GM23338 (cell line): ENCODE data around the gene RCVRN. TPM values are rescaled to one million over a fixed set of nuclear protein-coding genes. Genes with fewer than 3 reads are reported as not detected.

Experiments used
- ATAC-seq: fragments of 200-7000 bp; cut with Tn5 transposase; 3 replicates; pipeline ENCODE4 v1.9.1; 2020
- DNase-seq: peaks from one replicate; pipeline ENCODE4 v3.0.0-alpha.2; 2015; ENCODE audit warnings: low spot score
- H2AFZ ChIP-seq: fragments of 200-600 bp; sonication (generic); 2 replicates; pipeline ENCODE4 v1.8.0; 2016; ENCODE audit warnings: antibody characterized with exemption, mild to moderate bottlenecking, moderate library complexity
- H3F3A ChIP-seq: fragments of 200-600 bp; sonication (generic); replicated peaks from 2 replicates; pipeline ENCODE4 v1.8.0; 2017; ENCODE audit warnings: antibody characterized with exemption, mixed run types, low read depth
- H3K27ac ChIP-seq: fragments of 200-600 bp; sonication (generic); 2 replicates; pipeline ENCODE4 v1.6.1; 2016; ENCODE audit warnings: low read depth
- H3K27me3 ChIP-seq: fragments of 200-600 bp; sonication (generic); 2 replicates; pipeline ENCODE4 v1.8.0; 2016; ENCODE audit warnings: mild to moderate bottlenecking, mixed run types, moderate library complexity; ENCODE audit not compliant: insufficient read depth
- H3K36me3 ChIP-seq: fragments of 200-600 bp; sonication (generic); 2 replicates; pipeline ENCODE4 v1.8.0; 2016; ENCODE audit warnings: mild to moderate bottlenecking; ENCODE audit not compliant: insufficient read depth
- H3K4me1 ChIP-seq: fragments of 200-600 bp; sonication (generic); 2 replicates; pipeline ENCODE4 v1.8.0; 2016; ENCODE audit warnings: mild to moderate bottlenecking, moderate library complexity; ENCODE audit not compliant: insufficient read depth
- H3K4me2 ChIP-seq: fragments of 200-600 bp; sonication (generic); 2 replicates; pipeline ENCODE4 v1.7.1; 2017; ENCODE audit warnings: mixed run types
- H3K4me3 ChIP-seq: fragments of 200-600 bp; sonication (generic); 2 replicates; pipeline ENCODE4 v1.6.1; 2016; ENCODE audit warnings: mixed run types
- H3K79me2 ChIP-seq: fragments of 200-600 bp; sonication (generic); replicated peaks from 2 replicates; pipeline ENCODE4 v1.8.0; 2017; ENCODE audit warnings: mild to moderate bottlenecking; ENCODE audit not compliant: insufficient read depth
- H3K9me2 ChIP-seq: fragments of 200-600 bp; sonication (generic); 2 replicates; pipeline ENCODE4 v1.8.0; 2017; ENCODE audit not compliant: insufficient read depth
- H4K20me1 ChIP-seq: fragments of 200-600 bp; sonication (generic); replicated peaks from 2 replicates; pipeline ENCODE4 v1.8.0; 2017; ENCODE audit warnings: mild to moderate bottlenecking; ENCODE audit not compliant: insufficient read depth
- H3K27ac Mint-ChIP-seq: 2 replicates; pipeline ENCODE4 v1.8.0; 2020; ENCODE audit warnings: inconsistent platforms, mild to moderate bottlenecking, moderate library complexity, mixed read lengths
- H3K27me3 Mint-ChIP-seq: 3 replicates; pipeline ENCODE4 v1.8.0; 2022; ENCODE audit warnings: low read depth, mild to moderate bottlenecking, moderate library complexity, mixed read lengths, inconsistent platforms; ENCODE audit not compliant: insufficient read depth, poor library complexity
- H3K36me3 Mint-ChIP-seq: 3 replicates; pipeline ENCODE4 v1.8.0; 2021; ENCODE audit warnings: low read depth, mild to moderate bottlenecking, inconsistent platforms, moderate library complexity, mixed read lengths
- H3K4me1 Mint-ChIP-seq: 3 replicates; pipeline ENCODE4 v1.8.0; 2020; ENCODE audit warnings: mild to moderate bottlenecking, inconsistent platforms, mixed read lengths
- H3K4me3 Mint-ChIP-seq: 3 replicates; pipeline ENCODE4 v1.8.0; 2021; ENCODE audit warnings: moderate library complexity, mild to moderate bottlenecking, inconsistent platforms, mixed read lengths
- H3K9me3 Mint-ChIP-seq: 3 replicates; pipeline ENCODE4 v1.8.0; 2020; ENCODE audit warnings: moderate library complexity, mild to moderate bottlenecking, inconsistent platforms, mixed read lengths
- CREB1 ChIP-seq: fragments of 250-450 bp; sonication (Bioruptor Pico); IDR thresholded peaks from 2 replicates; pipeline ENCODE4 v1.5.0; 2020; ENCODE audit warnings: low read depth, mild to moderate bottlenecking, moderate library complexity
- CTCF ChIP-seq, 2 experiments: fragments of 200-600 bp in 1 of 2; sonication (generic) in 1 of 2; conservative IDR thresholded peaks; 2 replicates each; pipeline versions ENCODE4 v1.5.1 to v1.6.1; 2016 to 2017; ENCODE audit warnings: antibody characterized with exemption in 2 of 2, low read depth in 2 of 2, mild to moderate bottlenecking in 2 of 2, moderate library complexity in 1 of 2
- ETS1 ChIP-seq: IDR thresholded peaks from 2 replicates; pipeline ENCODE4 v1.6.1; 2016; ENCODE audit warnings: antibody characterized with exemption
- EZH2 ChIP-seq: fragments of 200-600 bp; sonication (generic); IDR thresholded peaks from one replicate; pipeline ENCODE4 v1.8.0; 2017; ENCODE audit warnings: antibody characterized with exemption, mild to moderate bottlenecking, low read depth; ENCODE audit not compliant: unreplicated experiment
- EZH2phosphoT487 ChIP-seq: fragments of 200-600 bp; sonication (generic); IDR thresholded peaks from one replicate; pipeline ENCODE4 v1.8.1; 2018; ENCODE audit warnings: antibody characterized with exemption; ENCODE audit not compliant: unreplicated experiment
- JUNB ChIP-seq: IDR thresholded peaks from one replicate; pipeline ENCODE4 v1.6.1; 2016; ENCODE audit warnings: antibody characterized with exemption; ENCODE audit not compliant: unreplicated experiment
- NANOG ChIP-seq: IDR thresholded peaks from 2 replicates; pipeline ENCODE4 v1.6.1; 2016; ENCODE audit warnings: antibody characterized with exemption, borderline replicate concordance
- POLR2AphosphoS5 ChIP-seq: IDR thresholded peaks from 2 replicates; pipeline ENCODE4 v1.6.1; 2016; ENCODE audit warnings: antibody characterized with exemption, low read depth
- REST ChIP-seq: IDR thresholded peaks from one replicate; pipeline ENCODE4 v1.6.1; 2018; ENCODE audit warnings: antibody characterized with exemption; ENCODE audit not compliant: unreplicated experiment
- STAT1 ChIP-seq: IDR thresholded peaks from one replicate; pipeline ENCODE4 v1.6.1; 2016; ENCODE audit warnings: antibody characterized with exemption; ENCODE audit not compliant: unreplicated experiment
- ZNF114 ChIP-seq: fragments of 250-450 bp; sonication (Bioruptor Pico); IDR thresholded peaks from 2 replicates; pipeline ENCODE4 v1.5.0; 2020; ENCODE audit warnings: mild to moderate bottlenecking, moderate library complexity
- ZNF331 ChIP-seq: fragments of 250-450 bp; sonication (Bioruptor Pico); IDR thresholded peaks from 2 replicates; pipeline ENCODE4 v1.5.0; 2020; ENCODE audit warnings: low read depth, mild to moderate bottlenecking, moderate library complexity
- ZNF462 ChIP-seq: fragments of 250-450 bp; sonication (Bioruptor Pico); IDR thresholded peaks from 2 replicates; pipeline ENCODE4 v1.5.0; 2020; ENCODE audit warnings: mild to moderate bottlenecking, moderate library complexity
- polyA plus RNA-seq: library from polyadenylated mRNA; unstranded; fragments of >200 nt; fragmentation: Nextera tagmentation; extraction: Ambion mirVana; gene quantifications from 2 replicates; pipeline ENCODE4 v1.2.1, GENCODE V29; 2016
- total RNA-seq: library from RNA; depleted of rRNA; stranded (reverse); fragments of >200 nt; shearing (Covaris generic); gene quantifications from 2 replicates; pipeline ENCODE4 v1.2.3, GENCODE V29; 2014

The RCVRN gene
- total and polyA plus RNA-seq, 2 experiments from 2014 or later, result not detected

- Mint-ChIP-seq H3K36me3 (no peaks in the 10 kb centered on the region), H3K9me3 (no peaks in the 10 kb centered on the region), H3K27me3 (peaks cover 6% of the 10 kb centered on the region), H3K4me3 (no peak overlapping the region), H3K27ac (no peak overlapping the region), H3K4me1 (peaks cover 2% of the 10 kb centered on the region; the same call in 1 of the 3 replicates)
- Histone ChIP-seq H3K27ac (no peak overlapping the region), H3F3A (no peaks in the 10 kb centered on the region), H3K4me2 (no peak overlapping the region), H3K4me1 (no peaks in the 10 kb centered on the region), H3K79me2 (no peaks in the 10 kb centered on the region), H3K9me2 (no peaks in the 10 kb centered on the region), H4K20me1 (no peaks in the 10 kb centered on the region), H3K4me3 (no peak overlapping the region), H3K36me3 (no peaks in the 10 kb centered on the region; the same call in 1 of the 2 replicates), H3K27me3 (no peaks in the 10 kb centered on the region), H2AFZ (no peak overlapping the region)
- TF ChIP-seq JUNB (no peak), ZNF331 (no peak), ETS1 (no peak), ZNF114 (CRISPR knock-in tag) (no peak), EZH2 (no peak), POLR2AphosphoS5 (no peak), ZNF462 (CRISPR knock-in tag) (no peak), REST (no peak), EZH2phosphoT487 (no peak), STAT1 (no peak), CREB1 (CRISPR knock-in tag) (no peak), NANOG (no peak), CTCF (conservative IDR thresholded peaks at IDR 0.05; ENCODE audit: low read depth in 2 of 2) (no peak)
- ATAC-seq, result no peak
- no peak for DNase-seq
Observed at GRCh38 chr17:9895923-9896322, 9.1 kb downstream of the RCVRN start.
